HK-2 (cell line): Measurements from ENCODE around the gene LILRA6.
"Not testable (repeated sequence)": the region's sequence is repeated elsewhere in the genome, so short reads cannot be mapped to it uniquely, and the experiment has no call there.

Experiments used
- DNase-seq: peaks from one replicate; pipeline ENCODE4 v3.0.0-alpha.2; 2018; ENCODE audit not compliant: unreplicated experiment

The LILRA6 gene

DNA sequence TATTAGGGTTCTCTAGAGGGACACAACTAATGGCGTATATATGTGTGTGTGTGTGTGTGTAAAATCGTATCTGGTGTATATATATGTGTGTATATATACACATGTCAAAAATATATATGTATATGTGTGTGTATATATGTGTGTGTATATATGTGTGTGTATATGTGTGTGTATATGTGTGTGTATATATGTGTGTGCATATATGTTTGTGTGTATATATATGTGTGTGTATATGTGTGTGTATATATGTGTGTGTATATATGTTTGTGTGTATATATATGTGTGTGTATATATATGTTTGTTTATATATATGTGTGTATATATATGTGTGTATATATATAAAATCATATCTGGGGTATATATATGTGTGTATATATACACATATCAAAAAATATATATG is 19.9 kb upstream of the LILRA6 start:
- no peak for DNase-seq

DNA sequence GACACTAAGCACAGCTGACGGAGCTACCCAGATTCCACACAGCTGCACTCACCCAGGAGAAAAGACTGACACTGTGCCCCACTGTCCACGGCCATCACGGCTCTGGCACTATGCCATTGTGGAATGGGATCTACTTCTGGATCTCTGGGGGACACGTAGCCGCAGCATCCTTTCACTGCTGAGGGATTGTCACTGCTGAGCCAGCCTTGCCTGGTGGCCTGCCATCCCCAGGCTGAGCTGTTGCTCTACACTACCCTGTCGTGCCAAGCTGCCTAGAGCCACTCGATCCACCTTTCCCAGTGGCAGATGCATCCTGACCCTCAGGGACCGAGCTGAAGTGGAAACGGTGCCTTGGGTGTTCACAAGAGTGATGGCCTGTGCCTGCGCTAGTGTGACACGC is 19.5 kb upstream of the LILRA6 start:
- DNase-seq = no peak

DNA sequence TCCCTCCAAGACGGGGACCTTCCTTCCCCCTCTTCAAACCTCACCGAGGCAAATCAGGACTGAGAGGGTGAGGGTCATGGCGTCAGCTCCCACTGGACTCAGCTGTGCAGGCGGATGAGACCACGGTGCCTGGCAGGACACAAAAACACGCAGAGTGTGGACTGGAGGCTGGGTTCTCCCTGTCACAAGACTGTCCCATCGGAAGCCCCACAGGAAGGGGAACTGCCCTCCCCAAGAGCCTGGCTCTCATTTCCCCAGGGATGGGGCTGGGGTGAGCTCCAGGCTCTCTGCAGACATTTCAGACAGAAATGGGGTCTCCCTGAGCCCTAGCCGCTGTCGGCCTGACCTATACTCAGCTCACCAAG is 14.5 kb upstream of the LILRA6 start, which contains the start of gene LILRB5:
LILRB5 (minus strand) TSS at position 158 of the 365 bp plus-strand sequence; CDS start at position 78, 80 bp downstream.
- no peak for DNase-seq

GRCh38 chr19:54256250-54257115 is 13.9 kb upstream of the LILRA6 start:
- DNase-seq = no peak

DNA sequence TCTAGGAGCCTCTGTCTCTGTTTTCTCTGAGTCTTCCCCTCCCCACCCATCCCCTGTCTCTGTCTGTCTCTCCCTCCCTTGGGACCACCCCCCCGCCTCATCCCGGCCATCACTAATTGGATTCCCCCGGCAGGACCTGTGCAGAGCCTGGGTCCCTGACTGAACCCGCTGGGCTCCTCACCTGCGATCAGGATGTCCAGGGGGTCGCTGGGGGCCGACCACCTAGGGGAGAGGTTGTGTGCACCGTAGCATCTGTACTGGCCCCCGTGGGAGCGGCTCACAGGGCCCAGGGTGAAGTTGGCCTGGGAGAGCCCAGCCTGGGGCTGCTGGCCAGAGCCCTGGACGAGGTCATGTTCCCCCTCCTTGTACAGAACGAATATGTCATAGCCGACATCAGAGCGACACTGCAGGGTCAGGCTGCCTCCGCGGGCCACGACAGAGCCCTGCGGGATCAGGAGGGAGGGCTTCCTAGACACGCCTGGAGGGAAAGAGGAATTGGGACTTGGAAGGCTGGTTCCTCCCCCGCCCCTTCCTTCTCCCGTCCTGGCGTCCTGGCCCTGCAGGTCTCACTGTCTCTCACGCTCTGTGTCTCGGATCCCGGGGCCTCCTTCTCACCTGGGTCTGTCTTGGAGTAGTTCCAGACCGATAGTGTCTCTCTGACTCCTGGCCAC is 12.7 kb upstream of the LILRA6 start:
- DNase-seq = no peak

DNA sequence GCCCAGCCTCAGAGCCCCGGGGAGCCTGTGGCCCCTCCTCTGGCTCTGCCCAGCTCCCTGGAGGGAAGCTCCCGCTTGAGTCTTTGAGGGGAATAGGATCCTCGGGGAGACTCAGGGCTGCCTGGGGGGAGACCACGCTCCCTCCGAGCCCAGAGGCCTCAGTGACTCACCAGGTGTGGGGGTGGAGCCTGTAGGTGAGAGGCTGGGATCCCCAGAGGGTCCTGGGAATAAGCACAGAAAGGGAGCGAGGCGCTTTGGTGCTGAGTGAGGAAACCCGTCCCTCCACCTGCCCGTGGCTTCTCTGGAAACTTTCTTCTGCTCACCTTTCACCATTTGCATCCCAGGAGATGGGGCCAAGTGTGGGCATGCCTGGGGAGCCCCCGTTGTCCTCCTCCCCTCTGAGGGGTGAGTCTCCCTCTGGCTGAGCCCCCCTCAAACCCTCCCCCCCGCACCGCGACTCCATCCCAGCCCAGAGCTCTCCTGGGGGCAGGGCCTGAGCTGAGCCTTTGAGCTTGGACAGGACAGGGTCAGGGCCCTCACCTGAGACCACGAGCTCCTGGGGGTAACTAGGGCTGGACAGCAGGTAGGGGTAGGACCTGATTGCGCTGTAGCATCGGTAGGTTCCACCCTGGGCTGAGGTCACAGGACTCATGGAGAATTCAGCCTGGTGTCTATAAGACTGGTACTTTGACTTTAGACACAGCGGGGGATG is 11.8 kb upstream of the LILRA6 start:
- DNase-seq = no peak

GRCh38 chr19:54253331-54254194 is 11.0 kb upstream of the LILRA6 start:
- no peak for DNase-seq

GRCh38 chr19:54252845-54253244 is 10.3 kb upstream of the LILRA6 start:
- no peak for DNase-seq

DNA sequence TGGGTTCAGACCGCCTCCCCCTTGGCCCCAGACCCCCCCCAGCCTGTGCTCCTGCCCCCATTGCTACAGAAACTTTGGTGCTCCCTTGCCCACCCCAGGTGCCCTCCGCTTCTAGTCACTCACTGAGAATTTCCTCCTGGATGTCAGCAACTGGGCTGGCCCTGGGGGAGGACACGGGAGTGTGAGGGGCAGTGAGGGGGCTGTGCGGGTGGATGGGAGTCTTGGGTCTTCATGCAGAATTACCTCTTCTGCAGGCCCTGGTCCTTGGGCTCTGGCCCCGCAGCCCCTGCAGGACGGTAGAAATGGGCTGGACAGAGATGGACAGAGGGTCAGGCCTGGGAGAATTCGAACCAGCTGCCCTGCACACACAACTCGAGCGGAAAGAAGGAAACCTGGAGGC is 9.7 kb upstream of the LILRA6 start:
- DNase-seq = no peak

- no peak for DNase-seq
Measured at GRCh38 chr19:54248016-54248601, 5.5 kb upstream of the LILRA6 start.

DNA sequence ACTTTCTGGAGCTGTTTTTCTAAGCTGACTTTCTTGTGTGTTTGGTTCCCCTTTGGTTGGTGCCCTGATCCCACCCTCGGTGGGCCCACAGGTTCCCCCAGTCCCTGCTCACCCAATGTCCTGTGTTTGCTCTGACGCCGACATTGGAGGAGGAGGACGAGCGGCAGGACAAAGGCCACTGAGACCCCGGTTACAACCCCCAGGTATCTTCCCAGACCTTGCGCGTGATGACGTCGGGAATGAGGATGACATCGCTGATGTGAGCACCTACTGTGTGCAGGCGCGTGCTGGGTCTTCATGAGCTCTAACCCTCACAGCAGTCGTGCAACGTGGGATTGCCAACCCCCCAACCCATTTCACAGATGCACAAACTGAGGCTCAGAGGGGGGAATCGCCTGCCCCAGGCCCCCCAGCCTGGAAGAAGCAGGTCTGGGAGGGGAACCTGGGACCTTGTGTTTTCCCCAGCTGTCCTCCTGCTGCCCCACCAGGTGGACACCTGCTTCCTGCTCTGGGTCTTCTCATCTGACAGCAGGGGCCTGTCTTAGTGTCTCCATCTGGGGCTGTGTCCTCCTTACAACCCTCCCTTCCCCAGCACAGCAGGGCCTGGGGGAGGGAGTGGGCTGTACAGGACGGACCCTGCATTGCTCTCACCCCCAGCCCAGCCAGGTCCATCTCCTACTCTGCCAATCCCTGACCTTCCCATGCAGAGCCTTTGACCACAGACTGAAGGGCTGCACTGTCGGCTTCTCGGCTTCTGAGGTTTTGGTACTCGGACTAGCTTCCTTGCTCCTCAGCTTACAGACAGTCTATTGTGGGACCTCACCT is 4.7 kb upstream of the LILRA6 start:
- no peak for DNase-seq

GRCh38 chr19:54245936-54246335 is 3.3 kb upstream of the LILRA6 start:
- DNase-seq = no peak

DNA sequence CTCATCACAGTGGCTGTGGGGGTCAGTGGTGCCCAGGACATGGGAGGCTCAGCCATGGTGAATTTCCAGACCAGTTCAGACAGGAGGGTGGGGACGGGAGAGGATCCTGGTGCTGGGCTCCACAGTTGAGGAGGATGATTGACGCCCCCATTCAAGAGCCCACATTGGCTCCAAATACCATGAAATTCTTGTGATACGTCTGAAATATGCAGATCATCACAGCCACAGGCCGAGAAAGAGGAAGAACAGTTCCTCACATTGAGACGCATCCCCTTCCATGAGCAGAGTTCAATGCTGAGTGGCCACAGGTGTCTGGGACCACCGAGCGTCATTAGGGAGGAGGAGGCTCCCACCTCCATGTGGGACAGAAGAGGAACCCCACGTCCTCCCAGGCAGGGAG is 1.2 kb upstream of the LILRA6 start:
- DNase-seq = not testable (repeated sequence)

DNA sequence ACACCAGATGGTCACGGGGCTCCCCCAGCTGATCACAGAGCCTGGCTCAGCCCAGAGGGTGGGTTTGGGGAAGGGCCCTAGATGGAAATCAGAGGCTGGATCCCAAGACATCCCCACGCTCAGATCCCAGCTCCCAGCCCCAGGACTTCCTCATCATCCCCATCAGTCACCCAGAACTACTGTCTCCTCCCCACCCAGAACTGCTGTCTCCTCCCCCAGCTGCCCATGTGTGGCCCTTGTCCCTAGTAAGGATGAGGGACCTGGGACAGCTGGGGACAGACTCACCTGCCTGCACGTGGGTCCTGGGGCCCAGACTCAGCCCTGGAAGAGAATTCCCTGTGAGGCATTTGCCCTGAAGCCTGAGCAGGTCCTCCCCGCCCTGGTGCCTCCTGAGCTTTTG is 356 bp downstream of the LILRA6 start:
- DNase-seq = not testable (repeated sequence)

DNA sequence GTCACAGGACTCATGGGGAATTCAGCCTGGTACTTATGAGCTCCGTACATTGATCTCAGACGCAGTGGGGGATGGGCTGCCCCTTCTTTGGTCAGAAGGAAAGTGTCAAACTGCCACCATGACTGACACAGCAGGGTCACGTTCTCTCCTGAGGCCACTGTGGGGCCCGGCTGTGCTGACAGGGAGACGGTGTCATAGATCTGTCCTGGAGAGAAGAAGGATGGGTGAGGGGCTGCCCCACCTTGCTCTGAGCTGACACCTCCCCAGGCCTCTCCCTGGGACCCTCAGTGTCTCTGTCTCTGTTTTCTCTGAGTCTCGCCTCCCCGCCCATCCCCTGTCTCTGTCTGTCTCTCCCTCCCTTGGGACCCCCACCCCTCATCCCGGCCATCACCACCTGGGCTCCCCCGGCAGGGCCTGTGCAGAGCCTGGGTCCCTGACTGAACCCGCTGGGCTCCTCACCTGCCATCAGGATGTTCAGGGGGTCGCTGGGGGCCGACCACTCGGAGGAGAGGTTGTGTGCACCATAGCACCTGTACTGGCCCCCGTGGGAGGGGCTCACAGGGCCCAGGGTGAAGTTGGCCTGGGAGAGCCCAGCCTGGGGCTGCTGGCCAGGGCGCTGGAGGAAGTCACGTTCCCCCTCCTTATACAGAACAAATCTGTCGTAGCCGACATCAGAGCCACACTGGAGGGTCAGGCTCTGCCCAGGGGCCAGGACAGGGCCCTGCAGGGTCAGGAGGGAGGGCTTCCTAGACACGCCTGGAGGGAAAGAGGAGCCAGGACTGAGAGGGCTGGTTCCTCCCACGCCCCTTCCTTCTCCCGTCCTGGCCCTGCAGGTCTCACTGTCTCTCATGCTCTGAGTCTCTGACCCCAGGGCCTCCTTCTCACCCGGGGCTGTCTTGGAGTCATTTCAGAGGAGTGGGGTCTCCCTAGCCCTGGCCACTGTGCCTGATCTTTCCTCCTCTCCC is 1.9 kb downstream of the LILRA6 start:
- not testable (repeated sequence) for DNase-seq

DNA sequence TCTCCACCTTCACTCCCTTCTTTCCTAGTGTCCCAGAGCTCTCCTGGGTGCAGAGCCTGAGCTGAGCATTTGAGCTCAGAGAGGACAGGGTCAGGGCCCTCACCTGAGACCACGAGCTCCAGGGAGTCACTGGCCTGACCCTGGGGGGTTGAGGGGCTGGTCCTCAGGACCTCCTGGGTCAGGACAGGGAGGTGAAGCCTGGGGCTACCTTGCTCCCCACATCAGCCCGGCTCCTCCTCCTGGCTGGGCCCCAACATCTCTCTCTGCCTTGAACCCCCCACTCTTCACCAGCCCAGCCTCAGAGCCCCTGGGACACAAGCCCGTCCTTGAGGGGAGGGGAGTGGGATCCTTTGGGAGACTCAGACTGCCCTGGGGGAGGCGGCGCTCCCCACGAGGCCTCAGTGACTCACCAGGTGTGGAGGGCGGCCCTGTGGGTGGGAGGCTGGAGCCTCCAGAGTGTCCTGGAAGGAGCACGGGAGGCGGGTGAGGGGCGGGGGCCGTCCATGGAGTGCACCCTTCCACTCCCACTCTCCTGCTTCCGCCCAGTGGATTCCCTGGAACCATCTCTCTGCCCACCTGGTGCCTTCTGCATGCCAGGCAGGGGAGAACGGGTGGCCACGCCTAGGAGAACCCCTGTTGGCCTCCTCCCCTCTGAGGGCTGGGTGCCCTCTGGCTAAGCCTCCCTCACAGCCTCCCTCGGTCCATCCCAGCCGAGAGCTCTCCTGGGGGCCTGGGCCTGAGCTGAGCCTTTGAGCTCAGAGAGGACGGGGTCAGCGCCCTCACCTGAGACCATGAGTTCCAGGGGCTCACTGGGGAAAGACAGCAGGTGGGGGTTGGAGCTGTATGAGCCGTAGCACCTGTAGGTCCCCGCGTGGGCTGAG is 2.9 kb downstream of the LILRA6 start:
- DNase-seq = not testable (repeated sequence)

- no peak for DNase-seq
Measured at GRCh38 chr19:54233941-54234340, 8.6 kb downstream of the LILRA6 start.
